Retinal pigment epithelial cell (primary cell): ENCODE results near the gene MRPS6.

Experiments used
- DNase-seq: peaks from one replicate; pipeline ENCODE4 v3.0.0-alpha.2; 2010; ENCODE audit warnings: low read depth
- H3K4me3 ChIP-seq: 2 replicates; pipeline ENCODE4 v1.5.1; 2011; ENCODE audit warnings: mild to moderate bottlenecking, low read length, control low read depth, moderate library complexity
- CTCF ChIP-seq: conservative IDR thresholded peaks from 2 replicates; pipeline ENCODE4 v1.5.1; 2011; ENCODE audit warnings: low read depth, low read length, control low read depth, inconsistent platforms

The MRPS6 gene

DNA sequence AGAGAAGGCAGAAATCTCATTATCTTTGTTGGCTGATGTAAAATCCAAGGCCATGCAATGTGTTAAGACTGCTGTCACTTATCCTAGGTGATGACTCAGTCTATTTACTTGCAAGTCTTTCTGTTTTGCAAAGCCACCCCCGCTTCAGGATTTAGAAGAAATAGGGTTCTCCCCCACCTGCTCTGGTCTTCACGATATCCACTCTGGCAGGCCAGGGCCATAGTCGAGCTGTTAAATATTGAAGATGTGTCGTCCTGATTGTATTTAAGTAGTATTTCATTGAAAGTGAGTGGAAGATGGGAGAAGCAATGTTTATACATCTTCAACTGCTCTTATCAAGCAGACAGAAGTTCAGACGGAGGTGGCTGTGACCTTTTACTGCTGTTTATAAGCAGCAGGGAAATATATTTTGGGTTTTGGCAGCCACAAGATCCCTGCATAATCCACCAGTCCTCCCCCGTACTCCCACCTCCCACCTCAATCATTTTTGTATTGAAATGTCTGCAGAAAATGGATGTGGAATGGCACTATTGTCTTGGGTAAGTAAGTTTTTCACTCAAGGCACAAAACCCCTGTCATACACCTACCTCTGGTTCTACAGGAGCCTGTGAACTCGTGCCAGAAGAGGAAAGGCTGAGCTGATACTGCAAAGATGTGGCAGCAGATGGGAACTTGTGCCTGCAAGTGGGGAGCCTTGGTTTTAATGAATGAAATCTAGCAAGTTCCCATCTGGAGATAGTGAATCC lies 117.4 kb downstream of the MRPS6 start:
- no peak overlapping the region for H3K4me3 ChIP-seq
- no peak for TF ChIP-seq CTCF
- DNase-seq: no peak

- no peak for DNase-seq
- H3K4me3 ChIP-seq: no peak overlapping the region
- TF ChIP-seq CTCF: no peak
Observed at GRCh38 chr21:34191876-34192275, 118.5 kb downstream of the MRPS6 start.
